Peyer's patch (tissue), 4 donors: ENCODE results near the gene IFT20. TPM values are rescaled to one million over a fixed set of nuclear protein-coding genes. Genes with fewer than 3 reads are reported as not detected.
A peak's percentile ranks its signal among the peaks of the same experiment; 100 is the strongest.

ENCODE experiments used
- DNase-seq, 3 donors: peaks; one replicate each; pipeline ENCODE4 v3.0.0-alpha.2; 2017 to 2019
- H3K27ac ChIP-seq, 4 donors: fragments of 200-600 bp; sonication (generic); one replicate each; pipeline ENCODE4 v1.5.1; 2016 to 2019
- H3K27me3 ChIP-seq, 2 donors: fragments of 200-600 bp; sonication (generic); one replicate each; pipeline ENCODE4 v1.5.1; 2019
- H3K36me3 ChIP-seq, 3 donors: fragments of 200-600 bp; sonication (generic); one replicate each; pipeline ENCODE4 v1.5.1; 2016 to 2019
- H3K4me1 ChIP-seq, 4 donors: fragments of 200-600 bp; sonication (generic); one replicate each; pipeline ENCODE4 v1.5.1; 2016 to 2019
- H3K4me3 ChIP-seq, 4 donors: fragments of 200-600 bp; sonication (generic); 1 replicate in 3 of 4; 2 replicates in 1 of 4; pipeline ENCODE4 v1.5.1; 2016 to 2019; ENCODE audit warnings: mild to moderate bottlenecking in 1 of 4
- H3K9me3 ChIP-seq, 4 donors: fragments of 200-600 bp; sonication (generic); one replicate each; pipeline ENCODE4 v1.5.1; 2016 to 2019; ENCODE audit warnings: mild to moderate bottlenecking in 1 of 4
- CTCF ChIP-seq, 6 experiments: fragments of 450-650 bp in 4 of 6; fragments of 200-600 bp in 2 of 6; sonication (generic) in 1 of 6; IDR thresholded peaks; one replicate each; pipeline ENCODE4 v1.5.1; 2017 to 2019; ENCODE audit warnings: antibody characterized with exemption in 6 of 6, mild to moderate bottlenecking in 3 of 6, moderate library complexity in 1 of 6
- POLR2A ChIP-seq, 2 donors: fragments of 450-650 bp; IDR thresholded peaks; one replicate each; pipeline ENCODE4 v1.5.1; 2017; ENCODE audit warnings: antibody characterized with exemption in 2 of 2, mild to moderate bottlenecking in 2 of 2, moderate library complexity in 2 of 2
- total RNA-seq, 4 donors: library from RNA; depleted of rRNA; stranded (reverse); fragments of >200 nt; gene quantifications; one replicate each; pipeline ENCODE4 v1.1.0, GENCODE V29; 2016

The IFT20 gene
- total RNA-seq, 4 donors from 2014 or later = 34.7 to 69.7 (median 62.0) TPM

DNA sequence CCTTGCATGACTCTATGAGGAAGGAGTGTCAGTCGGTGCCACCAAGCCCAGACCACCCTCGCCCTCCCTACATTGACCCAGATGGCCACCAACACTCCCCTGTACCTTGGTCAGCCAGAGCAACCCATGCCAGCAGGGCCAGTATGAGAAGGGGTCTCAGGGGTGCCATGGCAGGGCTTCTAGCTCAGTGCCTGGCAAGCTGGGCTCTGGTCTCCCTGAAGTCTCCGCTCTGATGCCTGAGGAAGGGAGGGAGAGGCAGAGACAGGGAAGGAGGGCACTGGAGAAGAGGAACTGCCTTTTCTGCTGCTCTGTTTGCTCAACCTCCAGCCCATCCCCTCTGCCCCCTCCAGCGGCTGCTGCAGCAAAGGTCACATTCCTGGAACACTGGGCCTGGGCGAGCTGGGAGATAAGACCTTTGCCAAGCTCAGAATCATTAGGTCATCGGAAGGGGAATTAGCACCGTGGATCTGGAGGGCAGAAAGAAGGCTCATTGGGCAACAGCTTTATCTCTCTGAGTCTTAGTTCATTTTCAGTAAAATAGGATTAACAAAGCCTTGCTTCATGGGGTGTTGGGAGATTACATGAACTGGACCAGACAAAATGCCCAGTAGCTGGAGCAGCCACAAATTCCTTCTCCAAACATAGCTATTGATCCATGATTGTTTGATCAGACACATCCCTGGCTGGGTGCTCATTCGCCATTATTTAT lies 34.9 kb upstream of the IFT20 start, which contains the start of gene VTN:
Gene VTN, minus strand, starts transcription at position 273 of the 709 bp plus-strand sequence. Its CDS starts 104 bp downstream, at position 169.
- Histone ChIP-seq H3K36me3 (no peaks in the 10 kb centered on the region), H3K4me3 (peak within 1 kb of the TSS; percentile 50 to 64 (median 58)), H3K27me3 (no peaks in the 10 kb centered on the region), H3K27ac (peak within 1 kb of the TSS; percentile 1 to 78 (median 68)), H3K4me1 (peaks cover 0 to 33% (median 3%) of the 10 kb centered on the region in 4 donors), H3K9me3 (no peaks in the 10 kb centered on the region)
- no peak for DNase-seq
- TF ChIP-seq CTCF (IDR thresholded peaks at IDR 0.05) (no peak), POLR2A (IDR thresholded peaks at IDR 0.05) (no peak)

GRCh38 chr17:28369684-28370034 lies 34.4 kb upstream of the IFT20 start:
- DNase-seq = peak in 1 of 3 donors; percentile 45
- H3K4me1 ChIP-seq = peaks cover 0 to 33% (median 3%) of the 10 kb centered on the region in 4 donors
- H3K27me3 ChIP-seq = no peaks in the 10 kb centered on the region
- peak overlapping the region in 1 of 4 donors; percentile 26 for H3K4me3 ChIP-seq
- H3K36me3 ChIP-seq = no peaks in the 10 kb centered on the region
- H3K9me3 ChIP-seq = no peaks in the 10 kb centered on the region
- TF ChIP-seq CTCF (IDR thresholded peaks at IDR 0.05) (no peak), POLR2A (IDR thresholded peaks at IDR 0.05) (no peak)
- H3K27ac ChIP-seq = no peak overlapping the region

GRCh38 chr17:28368915-28369683 lies 33.8 kb upstream of the IFT20 start:
- DNase-seq = peak in 1 of 3 donors; percentile 42
- H3K4me1 ChIP-seq = peaks cover 0 to 33% (median 3%) of the 10 kb centered on the region in 4 donors
- H3K9me3 ChIP-seq = no peaks in the 10 kb centered on the region
- TF ChIP-seq CTCF (IDR thresholded peaks at IDR 0.05) (no peak), POLR2A (IDR thresholded peaks at IDR 0.05) (no peak)
- no peaks in the 10 kb centered on the region for H3K27me3 ChIP-seq
- H3K36me3 ChIP-seq = peaks cover 0 to 5% (median 0%) of the 10 kb centered on the region in 3 donors
- peak overlapping the region in 1 of 4 donors; percentile 26 for H3K4me3 ChIP-seq
- no peak overlapping the region for H3K27ac ChIP-seq

DNA sequence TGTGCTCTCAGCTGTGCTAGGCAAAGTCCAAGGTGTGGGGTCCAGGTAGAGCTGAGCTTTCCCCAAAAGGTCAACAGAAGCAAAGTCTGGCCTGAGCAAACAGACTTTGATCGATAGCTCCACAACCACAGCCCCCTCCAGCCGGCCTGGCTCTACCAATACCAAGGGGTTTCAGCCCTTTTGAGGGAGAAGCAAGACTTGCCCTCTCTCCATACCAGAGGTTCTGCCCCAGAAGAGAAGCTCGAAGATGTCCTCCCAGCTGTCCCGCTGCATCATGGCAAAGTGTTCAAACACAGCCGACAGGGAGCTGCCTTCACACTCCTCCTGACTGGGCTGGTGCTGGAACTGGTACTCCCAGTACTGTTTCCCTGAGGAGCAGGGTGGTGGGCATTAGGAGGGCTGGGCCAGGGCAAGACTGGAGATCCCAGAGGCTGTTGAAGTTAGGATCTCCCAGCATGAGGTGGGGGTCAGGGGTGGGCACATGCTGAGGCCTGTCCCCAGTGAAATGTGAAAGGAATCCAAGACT lies 33.1 kb upstream of the IFT20 start:
- TF ChIP-seq CTCF (IDR thresholded peaks at IDR 0.05) (no peak), POLR2A (IDR thresholded peaks at IDR 0.05) (no peak)
- no peak overlapping the region for H3K4me3 ChIP-seq
- no peak overlapping the region for H3K27ac ChIP-seq
- peaks cover 0 to 33% (median 3%) of the 10 kb centered on the region in 4 donors for H3K4me1 ChIP-seq
- H3K9me3 ChIP-seq = no peaks in the 10 kb centered on the region
- peak in 1 of 3 donors; percentile 35 for DNase-seq
- H3K36me3 ChIP-seq = peaks cover 0 to 11% (median 0%) of the 10 kb centered on the region in 3 donors
- no peaks in the 10 kb centered on the region for H3K27me3 ChIP-seq

GRCh38 chr17:28367641-28368305 lies 32.5 kb upstream of the IFT20 start:
- DNase-seq = peak in 1 of 3 donors; percentile 36
- Histone ChIP-seq H3K9me3 (no peaks in the 10 kb centered on the region), H3K4me1 (peaks cover 0 to 28% (median 3%) of the 10 kb centered on the region in 4 donors), H3K27me3 (no peaks in the 10 kb centered on the region), H3K36me3 (peaks cover 0 to 17% (median 0%) of the 10 kb centered on the region in 3 donors), H3K27ac (no peak overlapping the region), H3K4me3 (no peak overlapping the region)
- TF ChIP-seq CTCF (IDR thresholded peaks at IDR 0.05) = no peak
- TF ChIP-seq POLR2A (IDR thresholded peaks at IDR 0.05) = no peak
